GM19468 (cell line): ENCODE data around the gene RLN2.
"Not testable (repeated sequence)": the region's sequence is repeated elsewhere in the genome, so short reads cannot be mapped to it uniquely, and the experiment has no call there.

ENCODE experiments used
- ATAC-seq: cut with Tn5 transposase; IDR thresholded peaks from one replicate; pipeline ENCODE4 v1.9.1; 2021; ENCODE audit warnings: mild to moderate bottlenecking, moderate library complexity, moderate number of reproducible peaks; ENCODE audit not compliant: unreplicated experiment; ENCODE audit errors: extremely low read depth

The RLN2 gene, protein sequence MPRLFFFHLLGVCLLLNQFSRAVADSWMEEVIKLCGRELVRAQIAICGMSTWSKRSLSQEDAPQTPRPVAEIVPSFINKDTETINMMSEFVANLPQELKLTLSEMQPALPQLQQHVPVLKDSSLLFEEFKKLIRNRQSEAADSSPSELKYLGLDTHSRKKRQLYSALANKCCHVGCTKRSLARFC

DNA sequence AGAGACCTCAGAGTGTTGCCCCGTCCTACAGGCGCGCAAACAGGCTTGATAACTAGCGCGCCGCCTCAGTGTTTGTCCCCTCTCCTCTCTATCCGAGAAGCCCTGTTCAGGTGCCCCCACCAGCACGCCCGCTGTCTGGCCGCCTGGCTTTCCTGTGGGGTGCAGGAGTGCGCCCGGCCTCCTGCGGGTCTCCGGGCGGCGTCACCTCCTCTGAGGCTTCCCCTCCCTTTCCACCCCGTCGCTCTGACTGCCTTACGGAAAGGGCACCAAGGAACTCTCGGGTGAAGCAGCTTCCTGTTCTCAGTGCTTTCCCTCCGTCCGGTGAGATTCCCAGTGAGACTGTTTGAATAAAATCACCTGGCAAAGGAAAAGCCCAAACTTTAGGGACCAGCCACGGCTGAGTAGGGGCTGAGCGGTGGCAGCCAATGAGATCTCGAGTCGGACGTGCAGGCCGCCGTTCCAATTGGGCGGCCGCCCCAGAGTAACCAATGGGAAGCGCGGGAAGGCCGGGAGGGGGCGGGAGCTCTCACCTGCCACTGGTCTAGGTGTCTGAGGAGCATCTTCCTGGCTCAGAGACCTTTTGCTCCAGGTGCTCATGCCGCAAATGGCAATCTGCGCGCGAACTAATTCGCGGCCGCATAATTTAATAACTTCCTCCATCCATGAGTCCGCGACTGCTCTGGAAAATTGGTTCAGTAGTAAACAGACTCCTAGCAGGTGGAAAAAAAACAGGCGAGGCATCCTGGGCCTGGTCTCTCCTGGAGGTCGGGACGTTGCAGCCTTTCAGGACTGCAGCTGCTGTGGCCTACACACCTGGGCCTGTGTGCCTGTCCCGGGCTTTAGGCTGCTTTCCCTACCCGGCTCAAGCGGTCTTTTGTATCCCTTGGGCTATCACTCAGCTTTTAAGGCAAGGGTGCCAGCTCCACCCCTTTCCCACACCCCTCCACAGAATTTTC is at the start of gene RLN2:
TSS of gene RLN2 (minus strand) at position 877 of the 956 bp plus-strand sequence. CDS start at position 741, 136 bp downstream.
- peak; percentile 92 for ATAC-seq

DNA sequence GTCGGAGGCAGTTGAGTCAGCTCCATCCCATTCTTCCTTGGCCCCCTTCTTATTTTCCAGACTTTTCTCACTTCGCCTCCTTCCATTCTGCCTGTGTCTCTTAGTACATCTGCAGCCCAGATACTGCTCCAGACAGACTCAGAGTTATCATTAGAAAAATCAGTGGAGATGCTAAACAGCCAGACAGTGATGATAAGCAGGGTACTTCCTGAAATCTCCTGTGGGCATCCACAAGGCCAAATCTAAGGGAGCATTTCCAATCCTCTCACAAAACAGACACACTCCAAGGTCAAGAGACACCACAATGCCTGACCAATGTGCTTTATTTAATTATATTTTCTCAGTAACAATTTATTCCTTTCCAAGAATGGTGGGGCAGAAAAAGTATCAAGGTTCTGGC is 49.7 kb upstream of the RLN2 start:
- ATAC-seq: no peak

DNA sequence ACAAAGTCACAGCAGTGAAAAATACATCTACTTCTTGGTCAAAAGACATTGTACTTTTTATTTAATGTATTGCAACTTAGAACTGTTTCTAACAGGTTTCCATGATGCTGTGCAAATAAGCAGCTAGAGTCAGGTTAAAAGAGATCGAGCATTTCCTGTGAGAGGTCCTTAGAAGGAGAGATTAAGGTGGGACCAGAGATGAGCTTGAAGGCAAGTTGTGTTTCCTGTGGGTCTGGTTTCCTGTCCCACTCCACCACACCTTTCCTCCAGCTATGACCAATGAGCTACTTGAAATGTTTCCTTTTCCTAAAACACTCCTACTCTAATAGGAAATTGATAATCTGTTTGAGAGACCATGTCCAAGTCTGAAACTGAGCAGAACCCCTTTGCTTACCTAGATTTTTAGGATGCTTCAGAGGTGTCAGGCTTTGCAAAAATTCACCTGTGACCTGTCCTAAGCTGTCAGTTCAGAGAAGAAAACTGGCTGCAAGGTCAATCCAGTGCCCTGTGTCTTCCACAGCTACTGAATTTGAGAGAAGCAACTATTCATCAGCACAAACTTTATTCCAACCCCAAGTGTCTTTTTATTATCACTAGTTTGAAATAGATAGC is 48.2 kb upstream of the RLN2 start:
- ATAC-seq: no peak

DNA sequence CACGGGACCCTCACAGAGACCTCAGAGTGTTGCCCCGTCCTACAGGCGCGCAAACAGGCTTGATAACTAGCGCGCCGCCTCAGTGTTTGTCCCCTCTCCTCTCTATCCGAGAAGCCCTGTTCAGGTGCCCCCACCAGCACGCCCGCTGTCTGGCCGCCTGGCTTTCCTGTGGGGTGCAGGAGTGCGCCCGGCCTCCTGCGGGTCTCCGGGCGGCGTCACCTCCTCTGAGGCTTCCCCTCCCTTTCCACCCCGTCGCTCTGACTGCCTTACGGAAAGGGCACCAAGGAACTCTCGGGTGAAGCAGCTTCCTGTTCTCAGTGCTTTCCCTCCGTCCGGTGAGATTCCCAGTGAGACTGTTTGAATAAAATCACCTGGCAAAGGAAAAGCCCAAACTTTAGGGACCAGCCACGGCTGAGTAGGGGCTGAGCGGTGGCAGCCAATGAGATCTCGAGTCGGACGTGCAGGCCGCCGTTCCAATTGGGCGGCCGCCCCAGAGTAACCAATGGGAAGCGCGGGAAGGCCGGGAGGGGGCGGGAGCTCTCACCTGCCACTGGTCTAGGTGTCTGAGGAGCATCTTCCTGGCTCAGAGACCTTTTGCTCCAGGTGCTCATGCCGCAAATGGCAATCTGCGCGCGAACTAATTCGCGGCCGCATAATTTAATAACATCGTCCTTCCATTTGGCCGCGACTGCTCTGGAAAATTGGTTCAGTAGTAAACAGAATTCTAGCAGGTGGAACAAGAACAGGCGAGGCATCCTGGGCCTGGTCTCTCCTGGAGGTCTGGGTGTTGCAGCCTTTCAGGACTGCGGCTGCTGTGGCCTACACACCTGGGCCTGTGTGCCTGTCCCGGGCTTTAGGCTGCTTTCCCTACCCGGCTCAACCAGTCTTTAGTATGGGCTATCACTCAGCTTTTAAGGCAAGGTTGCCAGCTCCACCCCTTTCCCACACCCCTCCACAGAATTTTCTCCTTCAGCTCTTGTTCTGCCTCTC is 34.8 kb upstream of the RLN2 start, which contains the start of gene RLN1:
TSS of gene RLN1 (minus strand) at position 885 of the 990 bp plus-strand sequence. CDS start at position 755, 130 bp downstream.
- ATAC-seq: peak; percentile 79

DNA sequence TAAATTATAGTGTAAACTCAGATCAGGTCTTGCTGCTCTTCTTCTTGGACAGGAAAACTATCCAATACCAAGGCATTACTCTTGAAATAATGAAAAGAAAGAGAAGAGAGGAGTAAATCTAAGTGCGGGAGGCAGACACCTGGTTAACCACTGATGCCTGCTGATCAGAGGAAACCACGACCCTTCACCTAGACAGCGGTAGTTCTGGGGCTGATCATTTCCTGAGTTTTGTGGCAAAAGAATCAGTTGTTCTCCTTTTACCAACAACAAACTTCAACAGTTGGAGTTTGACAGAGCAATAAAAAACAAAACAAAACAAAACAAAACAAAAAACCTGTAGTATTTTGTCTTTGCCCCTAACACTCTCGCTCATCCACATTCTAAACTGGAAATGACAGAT is 32.2 kb upstream of the RLN2 start:
- ATAC-seq: no peak

DNA sequence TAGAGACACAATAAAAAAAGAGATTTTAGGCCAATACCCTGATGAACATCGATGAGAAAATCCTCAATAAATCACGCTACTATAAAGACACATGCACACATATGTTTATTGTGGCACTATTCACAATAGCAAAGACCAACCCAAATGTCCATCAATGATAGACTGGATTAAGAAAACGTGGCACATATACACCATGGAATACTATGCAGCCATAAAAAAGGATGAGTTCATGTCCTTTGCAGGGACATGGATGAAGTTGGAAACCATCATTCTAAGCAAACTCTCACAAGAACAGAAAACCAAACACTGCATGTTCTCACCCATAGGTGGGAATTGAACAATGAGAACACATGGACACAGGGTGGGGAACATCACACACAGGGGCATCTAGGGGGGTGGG is 26.8 kb upstream of the RLN2 start:
- ATAC-seq: not testable (repeated sequence)

DNA sequence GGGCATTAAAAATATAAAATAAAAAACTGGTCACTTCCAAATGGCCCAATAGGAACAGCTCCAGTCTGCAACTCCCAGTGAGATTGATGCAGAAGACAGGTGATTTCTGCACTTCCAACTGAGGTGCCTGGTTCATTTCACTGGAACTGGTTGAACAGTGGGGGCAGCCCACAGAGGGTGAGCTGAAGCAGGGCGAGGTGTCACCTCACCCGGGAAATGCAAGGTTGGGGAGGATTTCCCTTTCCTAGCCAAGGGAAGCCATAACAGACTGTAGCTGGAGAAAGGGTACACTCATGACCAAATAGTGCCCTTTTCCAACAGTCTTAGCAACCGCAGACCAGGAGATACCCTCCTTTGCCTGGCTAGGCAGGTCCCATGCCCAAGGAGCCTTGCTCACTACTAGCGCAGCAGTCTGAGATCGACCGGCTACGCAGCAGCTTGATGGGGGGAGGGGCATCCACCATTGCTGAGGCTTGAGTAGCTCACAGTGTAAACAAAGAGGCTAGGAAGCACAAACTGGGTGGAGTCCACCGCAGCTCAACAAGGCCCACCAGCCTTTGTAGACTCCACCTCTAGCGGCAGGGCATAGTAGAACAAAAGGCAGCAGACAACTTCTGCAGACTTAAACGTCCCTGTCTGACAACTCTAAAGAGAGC is 22.5 kb upstream of the RLN2 start:
- no peak for ATAC-seq

DNA sequence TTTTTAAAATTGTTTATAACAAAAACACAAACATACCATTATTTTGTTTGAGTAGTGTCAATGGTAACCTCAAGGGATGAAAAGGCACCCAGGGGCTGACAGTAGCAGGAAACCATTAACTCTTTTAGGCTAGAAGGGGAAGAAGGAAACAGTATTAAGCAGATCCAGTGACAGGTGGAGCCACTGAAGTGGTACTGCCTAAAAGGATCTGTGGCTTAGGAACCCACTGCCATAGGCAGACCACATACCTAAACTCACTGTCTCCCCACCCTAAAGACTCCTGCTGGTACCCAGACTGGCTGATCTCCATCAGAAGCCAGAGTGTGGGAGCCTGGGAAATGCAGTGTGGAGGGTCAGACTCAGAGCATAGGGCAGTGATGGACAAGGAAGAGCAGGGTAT is 21.7 kb upstream of the RLN2 start:
- no peak for ATAC-seq

DNA sequence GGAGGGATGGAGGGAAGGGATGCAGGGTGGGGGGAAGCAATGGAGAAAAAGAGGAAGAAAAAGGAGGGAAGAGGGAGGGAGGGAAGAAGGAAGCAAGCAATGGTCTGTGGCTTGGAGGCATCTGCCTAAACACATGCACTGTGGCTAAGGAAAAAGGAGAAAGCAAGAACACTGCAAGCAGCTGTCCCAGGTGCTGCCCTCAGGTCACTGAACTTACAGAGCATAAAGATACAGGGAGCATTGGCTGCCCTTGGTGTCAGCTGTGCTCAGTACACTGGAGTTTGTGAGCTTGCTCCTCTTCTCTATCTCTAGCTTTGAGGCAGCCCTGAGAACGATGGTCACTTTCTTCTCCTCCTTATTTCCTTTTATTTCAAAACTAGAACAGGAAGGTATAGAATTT is 17.1 kb upstream of the RLN2 start:
- ATAC-seq: not testable (repeated sequence)

DNA sequence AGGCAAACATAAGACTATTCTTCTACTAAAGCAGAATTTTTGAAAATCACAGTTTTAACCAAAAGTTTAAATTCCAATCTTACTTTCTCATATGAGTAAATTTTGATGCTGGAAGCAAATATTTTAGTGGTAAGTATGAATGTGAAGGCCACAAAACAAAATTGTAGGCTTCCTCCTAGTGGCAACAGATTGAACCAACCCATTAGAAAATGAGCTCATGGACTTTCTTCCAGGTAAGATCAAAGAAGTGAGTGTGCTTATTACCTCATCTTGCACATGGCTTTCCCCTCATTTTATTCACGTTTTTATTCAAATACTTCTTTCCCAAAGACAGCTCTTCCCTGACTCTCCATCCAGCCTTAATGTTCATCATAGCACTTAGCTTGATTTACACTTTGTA is 16.5 kb upstream of the RLN2 start:
- no peak for ATAC-seq

DNA sequence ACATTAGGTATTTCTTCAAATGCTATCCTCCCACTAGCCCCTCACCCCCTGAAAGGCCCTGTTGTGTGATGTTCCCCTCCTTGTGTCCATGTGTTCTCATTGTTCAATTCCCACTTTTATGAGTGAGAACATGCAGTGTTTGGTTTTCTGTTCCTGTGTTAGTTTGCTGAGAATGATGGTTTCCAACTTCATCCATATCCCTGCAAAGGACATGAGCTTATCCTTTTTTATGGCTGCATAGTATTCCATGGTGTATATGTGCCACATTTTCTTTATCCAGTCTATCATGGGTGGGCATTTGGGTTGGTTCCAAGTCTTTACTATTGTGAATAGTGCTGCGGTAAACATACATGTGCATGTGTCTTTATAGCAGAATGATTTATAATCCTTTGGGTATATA is 11.9 kb upstream of the RLN2 start:
- ATAC-seq: not testable (repeated sequence)

DNA sequence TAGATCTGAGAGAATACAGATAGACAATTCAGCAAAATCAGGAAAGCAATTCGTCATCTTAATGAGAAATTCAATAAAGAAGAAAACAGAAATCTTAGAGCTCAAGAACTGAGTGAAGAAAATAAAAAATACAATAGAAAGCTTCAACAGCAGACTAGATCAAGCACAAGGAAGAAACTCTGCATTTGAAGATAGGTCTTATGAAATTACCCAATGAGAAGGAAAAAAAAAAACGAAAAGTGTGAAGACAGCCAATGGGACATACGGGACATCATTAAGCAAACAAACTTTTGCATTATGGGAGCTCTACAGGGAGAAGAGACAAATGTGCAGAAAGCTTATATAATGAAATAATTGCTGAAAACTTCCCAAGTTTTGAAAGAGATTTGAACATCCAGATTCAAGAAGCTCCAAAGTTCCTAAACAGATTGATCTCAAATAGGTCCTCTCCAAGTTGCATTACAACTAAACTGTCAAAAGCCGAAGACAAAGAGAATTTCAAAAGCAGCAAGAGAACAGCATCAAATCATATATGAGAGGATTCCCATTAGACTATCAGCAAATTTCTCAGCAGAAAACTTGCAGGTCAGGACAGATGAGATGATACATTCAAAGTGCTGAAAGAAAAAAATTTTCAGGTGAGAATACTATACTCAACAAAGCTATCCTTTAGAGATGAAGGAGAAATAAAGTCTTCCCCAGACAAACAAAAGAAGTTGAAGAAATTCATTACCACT is 10.8 kb upstream of the RLN2 start:
- ATAC-seq: no peak

DNA sequence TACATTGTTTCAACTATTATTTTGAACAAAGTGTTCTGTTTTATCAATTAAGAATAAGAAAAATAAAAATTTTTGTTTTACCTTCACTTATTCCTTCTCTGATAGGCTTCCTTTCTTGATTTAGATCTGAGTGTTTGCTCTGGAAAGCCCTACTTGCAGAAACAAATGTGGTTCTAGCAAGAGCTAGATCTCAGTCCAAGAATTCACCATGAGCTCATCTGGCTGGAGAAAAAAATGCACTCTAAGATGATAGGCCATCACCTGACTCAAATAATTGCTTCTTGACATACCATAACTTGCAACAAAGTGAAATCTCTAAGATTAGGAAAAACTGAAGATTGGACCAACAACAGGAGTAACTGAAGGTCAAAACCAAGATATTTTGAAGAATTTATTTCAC is 6.3 kb upstream of the RLN2 start:
- ATAC-seq: no peak

DNA sequence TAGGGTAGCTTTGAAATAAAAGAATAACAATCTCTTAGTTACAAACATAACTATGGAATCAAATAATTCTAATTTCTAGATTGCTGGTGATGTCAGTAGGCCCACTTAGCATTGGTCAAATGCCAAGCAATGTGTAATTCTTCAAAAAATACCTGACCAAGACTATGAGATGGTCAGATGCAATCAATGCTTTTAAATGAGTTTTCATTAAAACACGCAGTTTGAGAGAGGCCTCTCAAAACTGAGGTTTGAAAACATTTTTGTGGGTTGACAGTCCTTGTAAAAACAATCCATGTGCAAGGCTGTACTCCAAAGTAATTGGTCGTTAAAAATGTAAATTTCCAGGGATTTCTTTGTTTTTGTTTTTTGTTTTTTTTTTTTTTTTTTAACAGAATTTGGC is 1.2 kb upstream of the RLN2 start:
- ATAC-seq: no peak

DNA sequence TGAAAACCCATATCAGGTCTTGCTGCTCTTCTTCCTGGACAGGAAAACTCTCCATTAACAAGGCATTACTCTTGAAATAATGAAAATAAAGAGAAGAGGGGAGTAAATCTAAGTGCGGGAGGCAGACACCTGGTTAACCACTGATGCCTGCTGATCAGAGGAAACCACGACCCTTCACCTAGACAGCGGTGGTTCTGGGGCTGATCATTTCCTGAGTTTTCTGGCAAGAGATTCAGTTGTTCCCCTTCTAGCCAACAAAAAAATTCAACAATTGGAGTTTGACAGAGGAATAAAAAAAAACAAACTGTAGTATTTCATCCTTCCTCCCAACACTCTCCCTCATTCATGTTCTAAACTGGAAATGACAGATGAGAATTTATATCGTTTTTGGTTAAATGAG is 3.0 kb downstream of the RLN2 start:
- no peak for ATAC-seq

DNA sequence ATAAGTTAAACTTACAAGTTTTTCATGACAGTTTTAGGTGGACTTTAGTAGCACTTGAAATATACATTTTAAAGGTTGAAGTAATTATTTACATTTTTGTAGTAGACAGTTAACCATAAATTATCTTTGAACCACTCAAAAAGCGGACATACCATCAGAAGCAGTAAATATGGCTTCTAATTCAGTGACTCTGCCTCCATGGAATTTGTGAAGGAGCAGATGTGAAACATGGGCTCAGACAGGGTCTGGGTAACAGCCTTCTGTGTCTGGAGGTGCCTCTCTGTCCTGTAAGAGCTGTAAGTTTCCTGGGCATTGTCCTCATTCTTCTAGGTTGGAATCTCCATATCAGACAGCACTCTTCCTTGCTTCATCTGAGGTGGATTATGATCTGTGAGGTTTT is 12.4 kb downstream of the RLN2 start:
- ATAC-seq: no peak

DNA sequence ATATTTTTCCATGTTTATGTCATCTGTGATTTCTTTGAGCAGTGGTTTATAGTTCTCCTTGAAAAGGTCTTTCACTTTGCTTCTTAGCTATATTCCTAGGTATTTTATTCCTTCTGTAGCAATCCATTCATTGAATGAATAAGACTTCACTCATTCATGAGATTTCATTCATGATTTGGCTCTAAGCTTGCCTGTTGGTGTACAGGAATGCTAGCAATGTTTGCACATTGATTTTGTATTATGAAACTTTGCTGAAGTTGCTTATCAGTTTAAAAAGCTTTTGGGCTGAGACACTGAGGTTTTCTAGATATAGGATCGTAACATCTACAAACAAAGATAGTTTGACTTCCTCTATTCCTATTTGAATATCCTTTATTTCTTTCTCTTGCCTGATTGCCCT is 15.9 kb downstream of the RLN2 start:
- no peak for ATAC-seq

DNA sequence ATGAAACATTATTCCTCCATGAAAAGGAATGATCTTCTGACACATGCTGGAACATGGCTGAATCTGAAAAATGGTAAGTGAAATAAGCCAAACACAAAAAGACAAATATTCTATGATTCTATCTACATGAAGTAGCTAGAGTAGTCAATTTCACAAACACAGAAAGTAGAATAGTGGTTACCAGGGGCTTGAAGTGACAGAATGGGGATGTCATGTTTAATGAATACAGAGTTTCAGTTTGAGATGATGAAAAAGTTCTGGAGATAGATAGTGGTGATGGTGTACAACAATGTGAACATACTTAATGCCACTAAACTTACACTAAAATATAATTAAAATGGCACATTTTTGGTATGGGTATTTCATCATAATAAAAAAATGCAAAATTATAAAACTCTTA is 18.3 kb downstream of the RLN2 start:
- ATAC-seq: no peak

DNA sequence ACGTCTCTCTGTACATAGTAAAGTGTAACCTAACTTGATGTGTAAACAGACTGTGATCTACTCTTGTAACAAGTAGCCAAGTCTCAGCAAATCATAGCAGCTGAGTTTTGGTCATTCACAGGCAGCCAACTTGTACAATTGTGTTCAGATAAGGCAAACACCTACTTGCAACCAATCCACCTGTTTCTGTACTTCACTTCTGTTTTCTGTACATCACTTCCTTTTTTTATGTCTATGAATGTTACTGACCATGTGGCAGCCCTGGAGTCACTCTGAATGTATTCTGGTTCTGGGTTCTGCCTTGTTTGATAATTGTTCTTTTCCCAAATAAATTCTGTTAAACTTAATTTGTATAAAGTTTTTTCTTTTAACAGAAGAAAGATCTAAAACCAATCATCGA is 26.0 kb downstream of the RLN2 start:
- ATAC-seq: no peak
